ENCODE data around the gene ADAT2. TPM values are rescaled to one million over a fixed set of nuclear protein-coding genes. Genes with fewer than 3 reads are reported as not detected.

Gene ADAT2
- total and polyA plus RNA-seq, 8 donors = 8.8 to 38.9 (median 32.2) TPM

DNA sequence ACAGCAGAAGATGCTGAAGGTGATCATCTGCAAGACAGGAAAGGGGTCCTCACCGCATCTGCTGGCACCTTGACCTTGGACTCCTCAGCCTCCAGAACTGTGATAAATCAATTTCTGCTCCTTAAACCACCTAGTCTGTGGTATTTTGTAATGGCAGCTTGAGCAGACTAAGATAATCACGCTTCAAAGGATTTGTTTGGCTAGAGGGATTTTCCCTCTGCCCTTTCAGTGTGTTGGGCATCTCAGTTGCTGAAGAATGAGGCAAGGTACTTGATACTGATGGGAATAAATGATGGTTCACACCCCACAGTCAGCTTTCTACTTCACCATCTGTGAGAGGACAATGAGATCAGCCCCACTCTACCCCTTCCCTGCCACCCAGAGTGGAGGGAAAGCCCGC, 60.2 kb downstream of the ADAT2 start:
- DNase-seq = no peak
- H3K4me3 ChIP-seq = no peak overlapping the region
- intact Hi-C loops (cut with DNase I) = no loop called here
- no peak for ATAC-seq
- H3K27ac ChIP-seq = no peak overlapping the region
- H3K9me3 ChIP-seq = no peaks in the 10 kb centered on the region
- no peaks in the 10 kb centered on the region for H3K27me3 ChIP-seq
- H3K36me3 ChIP-seq = no peaks in the 10 kb centered on the region
- TF ChIP-seq, protein P1, sequence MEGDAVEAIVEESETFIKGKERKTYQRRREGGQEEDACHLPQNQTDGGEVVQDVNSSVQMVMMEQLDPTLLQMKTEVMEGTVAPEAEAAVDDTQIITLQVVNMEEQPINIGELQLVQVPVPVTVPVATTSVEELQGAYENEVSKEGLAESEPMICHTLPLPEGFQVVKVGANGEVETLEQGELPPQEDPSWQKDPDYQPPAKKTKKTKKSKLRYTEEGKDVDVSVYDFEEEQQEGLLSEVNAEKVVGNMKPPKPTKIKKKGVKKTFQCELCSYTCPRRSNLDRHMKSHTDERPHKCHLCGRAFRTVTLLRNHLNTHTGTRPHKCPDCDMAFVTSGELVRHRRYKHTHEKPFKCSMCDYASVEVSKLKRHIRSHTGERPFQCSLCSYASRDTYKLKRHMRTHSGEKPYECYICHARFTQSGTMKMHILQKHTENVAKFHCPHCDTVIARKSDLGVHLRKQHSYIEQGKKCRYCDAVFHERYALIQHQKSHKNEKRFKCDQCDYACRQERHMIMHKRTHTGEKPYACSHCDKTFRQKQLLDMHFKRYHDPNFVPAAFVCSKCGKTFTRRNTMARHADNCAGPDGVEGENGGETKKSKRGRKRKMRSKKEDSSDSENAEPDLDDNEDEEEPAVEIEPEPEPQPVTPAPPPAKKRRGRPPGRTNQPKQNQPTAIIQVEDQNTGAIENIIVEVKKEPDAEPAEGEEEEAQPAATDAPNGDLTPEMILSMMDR (IDR thresholded peaks at IDR 0.05) = no peak
- no peaks in the 10 kb centered on the region for H3K4me1 ChIP-seq

DNA sequence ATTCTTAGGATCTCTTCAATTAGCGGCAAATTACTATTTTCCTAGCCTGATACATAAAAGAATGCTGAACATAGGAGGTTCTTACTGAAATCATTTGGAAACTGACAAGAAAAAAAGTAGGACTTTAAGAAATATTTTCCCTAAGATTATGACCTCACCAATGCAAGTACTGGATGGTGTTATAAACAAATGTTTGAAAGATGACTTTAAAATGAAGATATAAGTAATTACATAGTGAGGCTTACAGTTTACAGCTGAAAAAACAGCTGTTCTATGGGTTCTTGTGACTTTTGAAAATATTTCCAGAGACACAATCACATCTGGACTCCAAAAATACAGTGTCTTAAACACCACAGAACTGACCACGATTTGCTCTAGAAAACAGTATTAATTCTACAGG, 64.9 kb downstream of the ADAT2 start:
- intact Hi-C loops (cut with DNase I) = no loop called here
- Histone ChIP-seq H3K4me1 (no peaks in the 10 kb centered on the region), H3K36me3 (no peaks in the 10 kb centered on the region), H3K4me3 (no peak overlapping the region), H3K27ac (no peak overlapping the region), H3K9me3 (peaks cover 0 to 4% of the 10 kb centered on the region in 2 donors), H3K27me3 (no peaks in the 10 kb centered on the region)
- TF ChIP-seq, protein P1 (IDR thresholded peaks at IDR 0.05) = no peak
- no peak for ATAC-seq
- peak in 2 of 4 donors; percentile 56 to 63 for DNase-seq

DNA sequence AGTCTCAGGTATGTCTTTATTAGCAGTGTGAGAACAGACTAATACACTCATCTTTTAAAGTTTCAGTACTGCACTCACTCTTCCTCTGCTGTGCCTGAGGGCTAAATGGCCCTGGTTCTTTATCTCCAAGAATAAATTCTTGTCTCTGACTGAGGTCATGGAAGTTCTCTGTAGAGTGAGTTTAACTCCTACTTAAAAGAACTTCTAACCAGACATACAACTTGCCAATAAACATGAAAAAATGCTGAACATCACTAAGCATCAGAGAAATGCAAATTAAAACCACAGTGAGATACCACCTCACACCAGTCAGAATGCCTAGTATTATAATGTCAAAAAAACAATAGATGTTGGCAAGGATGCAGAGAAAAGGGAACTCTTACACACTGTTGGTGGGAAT, 73.6 kb downstream of the ADAT2 start:
- TF ChIP-seq, protein P1 (IDR thresholded peaks at IDR 0.05) = no peak
- no peak overlapping the region for H3K4me3 ChIP-seq
- no peak for DNase-seq
- peaks cover 0 to 4% of the 10 kb centered on the region in 2 donors for H3K9me3 ChIP-seq
- H3K27ac ChIP-seq = no peak overlapping the region
- H3K4me1 ChIP-seq = no peaks in the 10 kb centered on the region
- no peaks in the 10 kb centered on the region for H3K27me3 ChIP-seq
- intact Hi-C loops (cut with DNase I) = no loop called here
- ATAC-seq = no peak
- no peaks in the 10 kb centered on the region for H3K36me3 ChIP-seq

DNA sequence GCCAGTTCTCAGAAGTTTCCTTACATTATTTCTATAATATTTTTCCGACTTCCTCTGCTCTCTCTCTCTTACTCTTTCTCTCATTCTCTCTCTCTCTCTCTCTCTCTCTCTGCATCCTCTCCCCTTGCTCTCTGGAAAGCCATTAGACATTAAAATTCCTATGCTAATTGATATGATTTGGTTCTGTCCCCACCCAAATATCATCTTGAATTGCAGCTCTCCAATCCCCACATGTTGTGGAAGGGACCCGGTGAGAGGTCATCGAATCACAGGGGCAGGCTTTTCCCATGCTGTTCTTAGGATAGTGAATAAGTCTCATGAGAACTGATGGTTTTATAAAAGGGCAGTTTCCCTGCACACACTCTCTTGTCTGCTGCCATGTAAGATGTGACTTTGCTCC, 74.1 kb downstream of the ADAT2 start:
- TF ChIP-seq, protein P1 (IDR thresholded peaks at IDR 0.05) = no peak
- Histone ChIP-seq H3K4me1 (no peaks in the 10 kb centered on the region), H3K4me3 (no peak overlapping the region), H3K27ac (no peak overlapping the region), H3K36me3 (no peaks in the 10 kb centered on the region), H3K9me3 (peaks cover 0 to 4% of the 10 kb centered on the region in 2 donors), H3K27me3 (no peaks in the 10 kb centered on the region)
- no peak for DNase-seq
- no peak for ATAC-seq
- intact Hi-C loops (cut with DNase I) = no loop called here

DNA sequence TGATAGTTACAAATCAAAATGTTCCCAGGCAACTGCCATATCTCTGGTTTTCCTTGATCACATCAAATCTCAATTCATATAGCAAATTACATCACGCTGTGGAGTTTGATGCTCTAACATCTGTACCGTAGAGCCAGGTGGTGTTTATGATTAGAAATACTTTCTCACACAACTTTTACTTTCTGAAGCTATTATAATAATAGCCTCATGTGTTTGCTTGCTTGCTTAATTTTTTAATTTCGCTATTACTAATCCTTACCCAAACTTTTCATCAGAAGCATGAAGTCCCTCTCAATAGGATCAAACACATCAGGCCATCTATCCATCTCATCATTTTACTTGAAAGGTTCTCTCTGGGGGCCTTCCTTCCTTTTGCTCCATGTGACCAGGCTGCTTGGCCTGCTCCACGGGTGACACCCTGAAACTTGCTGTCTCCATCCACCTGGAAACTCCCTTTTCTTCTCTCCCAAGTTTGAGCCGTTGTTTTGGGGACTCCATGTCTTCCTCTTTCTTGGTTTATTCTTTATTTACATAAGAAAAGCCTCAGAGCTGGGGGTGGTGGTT, 75.4 kb downstream of the ADAT2 start:
- Histone ChIP-seq H3K9me3 (peaks cover 0 to 4% of the 10 kb centered on the region in 2 donors), H3K27me3 (no peaks in the 10 kb centered on the region), H3K27ac (no peak overlapping the region), H3K4me3 (no peak overlapping the region), H3K36me3 (no peaks in the 10 kb centered on the region), H3K4me1 (no peaks in the 10 kb centered on the region)
- no peak for DNase-seq
- ATAC-seq = no peak
- TF ChIP-seq, protein P1 (IDR thresholded peaks at IDR 0.05) = no peak
- intact Hi-C loops (cut with DNase I) = no loop called here

Measured in left lung (tissue), 10 donors.